IMR-90 (cell line): ENCODE results near the gene GTPBP10. TPM values are rescaled to one million over a fixed set of nuclear protein-coding genes. Genes with fewer than 3 reads are reported as not detected.

Source experiments
- ATAC-seq: fragments of 200-7000 bp; cut with Tn5 transposase; 2 replicates; pipeline ENCODE4 v1.9.1; 2020; ENCODE audit warnings: low read depth, mild to moderate bottlenecking, moderate library complexity
- BruUV-seq: library from RNA; stranded (reverse); fragments of 400-500 nt; replicated peaks from 2 replicates; lab custom pipeline; 2021; lab: Mats Ljungman, UMichigan
- CTCF ChIA-PET: fragments of 300-600 bp; formaldehyde crosslinking; extraction: SDS; loops from one replicate; lab custom pipeline; 2021; ENCODE audit warnings: antibody characterized with exemption; lab: Yijun Ruan, JAX
- POLR2A ChIA-PET: fragments of 300-600 bp; sonication (Branson Sonifier 250); formaldehyde crosslinking; loops from one replicate; lab custom pipeline; 2022; ENCODE audit warnings: antibody characterized with exemption; ENCODE audit not compliant: unreplicated experiment; lab: Charles Lee
- DNase-seq: peaks from one replicate; pipeline ENCODE4 v3.0.0; 2013
- H2AFZ ChIP-seq: replicated peaks from 2 replicates; pipeline ENCODE3; 2013; ENCODE audit warnings: low read length, mild to moderate bottlenecking; ENCODE audit not compliant: poor library complexity
- H2AK5ac ChIP-seq: 2 replicates; pipeline ENCODE4 v1.6.1; 2013; ENCODE audit warnings: low read depth, low read length, inconsistent platforms
- H2AK9ac ChIP-seq: replicated peaks from 2 replicates; pipeline ENCODE3; 2013; ENCODE audit warnings: mild to moderate bottlenecking, low read depth, low read length, moderate library complexity; ENCODE audit not compliant: poor library complexity
- H2BK120ac ChIP-seq: 2 replicates; pipeline ENCODE4 v1.6.1; 2013; ENCODE audit warnings: low read depth, low read length, inconsistent platforms
- H2BK15ac ChIP-seq: 3 replicates; pipeline ENCODE4 v1.6.1; 2013; ENCODE audit warnings: low read depth, low read length, inconsistent platforms
- H2BK20ac ChIP-seq: 2 replicates; pipeline ENCODE4 v1.6.1; 2013; ENCODE audit warnings: low read depth, mild to moderate bottlenecking, inconsistent platforms, low read length, moderate library complexity
- H2BK5ac ChIP-seq: 2 replicates; pipeline ENCODE4 v1.6.1; 2013; ENCODE audit warnings: mild to moderate bottlenecking, low read depth, low read length, inconsistent platforms; ENCODE audit not compliant: poor library complexity, severe bottlenecking
- H3K14ac ChIP-seq: replicated peaks from 2 replicates; pipeline ENCODE4 v1.6.1; 2013; ENCODE audit warnings: low read depth, low read length, inconsistent platforms
- H3K18ac ChIP-seq: 2 replicates; pipeline ENCODE4 v1.6.1; 2013; ENCODE audit warnings: low read depth, low read length, control low read depth
- H3K23ac ChIP-seq: 2 replicates; pipeline ENCODE4 v1.6.1; 2013; ENCODE audit warnings: low read depth, low read length, inconsistent platforms
- H3K27ac ChIP-seq: 2 replicates; pipeline ENCODE4 v1.5.1; 2013; ENCODE audit warnings: mild to moderate bottlenecking, control low read depth, low read length; ENCODE audit not compliant: insufficient read depth
- H3K27me3 ChIP-seq: 2 replicates; pipeline ENCODE4 v1.6.1; 2013; ENCODE audit warnings: low read length; ENCODE audit not compliant: control insufficient read depth, insufficient read depth
- H3K36me3 ChIP-seq: 2 replicates; pipeline ENCODE4 v1.6.1; 2013; ENCODE audit warnings: low read length, mixed read lengths; ENCODE audit not compliant: control insufficient read depth, insufficient read depth
- H3K4ac ChIP-seq: 2 replicates; pipeline ENCODE4 v1.6.1; 2013; ENCODE audit warnings: low read depth, low read length, inconsistent platforms
- H3K4me1 ChIP-seq: 2 replicates; pipeline ENCODE4 v1.6.1; 2013; ENCODE audit warnings: low read length, mixed read lengths; ENCODE audit not compliant: control insufficient read depth, insufficient read depth
- H3K4me2 ChIP-seq: 2 replicates; pipeline ENCODE4 v1.6.1; 2013; ENCODE audit warnings: low read depth, mild to moderate bottlenecking, control low read depth, low read length, moderate library complexity
- H3K4me3 ChIP-seq: 2 replicates; pipeline ENCODE4 v1.5.1; 2013; ENCODE audit warnings: low read depth, mild to moderate bottlenecking, control low read depth, low read length, moderate library complexity; ENCODE audit not compliant: insufficient read depth
- H3K56ac ChIP-seq: 2 replicates; pipeline ENCODE4 v1.6.1; 2013; ENCODE audit warnings: low read length, inconsistent platforms; ENCODE audit not compliant: insufficient read depth; ENCODE audit errors: extremely low read depth
- H3K79me1 ChIP-seq, 2 experiments: 2 replicates each; pipeline ENCODE4 v1.6.1; 2013; ENCODE audit warnings: low read length in 2 of 2, inconsistent platforms in 1 of 2, low read depth in 1 of 2
- H3K9ac ChIP-seq: 2 replicates; pipeline ENCODE4 v1.6.1; 2013; ENCODE audit warnings: low read depth, low read length, control low read depth
- H3K9me1 ChIP-seq: 2 replicates; pipeline ENCODE4 v1.6.1; 2013; ENCODE audit warnings: low read length, inconsistent platforms; ENCODE audit not compliant: insufficient read depth
- H3K9me3 ChIP-seq: 2 replicates; pipeline ENCODE4 v1.6.1; 2013; ENCODE audit warnings: low read length; ENCODE audit not compliant: control insufficient read depth, insufficient read depth
- H4K20me1 ChIP-seq: 2 replicates; pipeline ENCODE4 v1.6.1; 2013; ENCODE audit warnings: low read length, inconsistent platforms; ENCODE audit not compliant: insufficient read depth
- H4K5ac ChIP-seq: 2 replicates; pipeline ENCODE4 v1.6.1; 2013; ENCODE audit warnings: mild to moderate bottlenecking, low read depth, low read length, control low read depth
- H4K8ac ChIP-seq, 2 experiments: 2 replicates each; pipeline ENCODE4 v1.6.1; 2013; ENCODE audit warnings: low read depth in 2 of 2, low read length in 2 of 2, control low read depth in 1 of 2, inconsistent platforms in 1 of 2
- H4K91ac ChIP-seq: 2 replicates; pipeline ENCODE4 v1.6.1; 2013; ENCODE audit warnings: low read depth, low read length, inconsistent platforms; ENCODE audit not compliant: insufficient read depth
- CTCF ChIP-seq: conservative IDR thresholded peaks from 2 replicates; pipeline ENCODE4 v1.5.1; 2012; ENCODE audit warnings: mild to moderate bottlenecking, low read depth, low read length, improper control_type of control experiment
- FOS ChIP-seq: fragments of 150-350 bp; IDR thresholded peaks from 2 replicates; pipeline ENCODE4 v1.6.1; 2016; ENCODE audit warnings: low read depth, low read length
- POLR2A ChIP-seq: IDR thresholded peaks from 2 replicates; pipeline ENCODE4 v1.6.1; 2012; ENCODE audit warnings: mild to moderate bottlenecking, low read depth, low read length
- RFX5 ChIP-seq: IDR thresholded peaks from 2 replicates; pipeline ENCODE4 v1.8.0; 2012; ENCODE audit warnings: low read depth, mild to moderate bottlenecking, low read length, moderate library complexity
- SMC3 ChIP-seq: fragments of 150-350 bp; IDR thresholded peaks from 2 replicates; pipeline ENCODE4 v1.6.1; 2016; ENCODE audit warnings: low read depth, mild to moderate bottlenecking, antibody characterized with exemption, low read length, moderate library complexity
- WGBS, 2 experiments: methylation state at CpG; one replicate each; pipeline versions ENCODE4 v1.1.5 to v1.1.7; 2013; ENCODE audit warnings: missing lambda C conversion rate in 2 of 2; ENCODE audit not compliant: insufficient read length in 1 of 2; ENCODE audit errors: extremely low coverage in 2 of 2; 5-methylcytosine and 5-hydroxymethylcytosine counted together
- dilution Hi-C: fragments of 300-500 bp; cut with HindIII; formaldehyde crosslinking; loops from one replicate; pipeline ENCODE4 v1.14.3; 2018; ENCODE audit warnings: low sequenced_read_pairs; ENCODE audit not compliant: unreplicated experiment
- in situ Hi-C: fragments of 300-500 bp; cut with MboI; formaldehyde crosslinking; loops from 3 replicates; pipeline ENCODE4 v1.14.3; 2019; ENCODE audit warnings: low sequenced_read_pairs, inconsistent platforms, mixed read lengths
- intact Hi-C: fragments of 100-400 bp; cut with micrococcal nuclease; formaldehyde crosslinking; loops from 2 replicates; pipeline ENCODE4 v1.10.0; 2022
- polyA plus RNA-seq, 3 experiments: library from polyadenylated mRNA; depleted of rRNA; stranded (reverse); fragments of >200 nt; gene quantifications; 2 replicates each; pipeline ENCODE4 v1.2.3, GENCODE V29; 2012; ENCODE audit warnings: low replicate concordance in 1 of 3
- total RNA-seq: library from RNA; depleted of rRNA; stranded (reverse); fragments of >200 nt; gene quantifications from 2 replicates; pipeline ENCODE4 v1.2.3, GENCODE V29; 2012

Gene GTPBP10
- total and polyA plus RNA-seq, 2 of the 4 experiments (the other 2 are of a cell fraction), result 11.5 to 12.8 TPM

- ChIA-PET CTCF (no interaction called here), POLR2A (no interaction called here)
- intact Hi-C loops, result no loop called here
- ATAC-seq (no peak), DNase-seq (no peak)
- no peak overlapping the region for H3K4me3 ChIP-seq
- no peak overlapping the region for H2AK5ac ChIP-seq
- in situ Hi-C loops, result no loop called here
- no peak overlapping the region for H2AK9ac ChIP-seq
- no peaks in the 10 kb centered on the region for H3K27me3 ChIP-seq
- no peak overlapping the region for H2BK20ac ChIP-seq
- H4K91ac ChIP-seq, result no peak overlapping the region
- WGBS, 2 experiments, result no CpG with 5 or more reads among the region's 1 CpG
- no peak overlapping the region for H3K14ac ChIP-seq
- H3K4me2 ChIP-seq, result no peak overlapping the region
- no peak overlapping the region for H3K4ac ChIP-seq
- no peak overlapping the region for H3K56ac ChIP-seq
- H3K9ac ChIP-seq, result no peak overlapping the region
- H2BK15ac ChIP-seq, result no peak overlapping the region
- peaks cover 22 to 30% of the 10 kb centered on the region in 2 experiments; a peak in 3 of 4 replicates for H3K79me1 ChIP-seq
- no peak overlapping the region for H4K8ac ChIP-seq
- no peak overlapping the region for H4K5ac ChIP-seq
- BruUV-seq, result no TSS peak
- H4K20me1 ChIP-seq, result peaks cover 6% of the 10 kb centered on the region; the same call in 1 of the 2 replicates
- no peak overlapping the region for H2BK5ac ChIP-seq
- H3K9me3 ChIP-seq, result no peaks in the 10 kb centered on the region
- peaks cover 20% of the 10 kb centered on the region for H3K36me3 ChIP-seq
- no peak overlapping the region for H3K23ac ChIP-seq
- dilution Hi-C loops, result no loop called here
- H3K27ac ChIP-seq, result no peak overlapping the region
- no peaks in the 10 kb centered on the region for H3K4me1 ChIP-seq
- H2AFZ ChIP-seq, result no peak overlapping the region
- no peak for TF ChIP-seq POLR2A
- no peak for TF ChIP-seq RFX5
- no peak for TF ChIP-seq FOS
- TF ChIP-seq SMC3, result no peak
- no peak for TF ChIP-seq CTCF
- H3K18ac ChIP-seq, result no peak overlapping the region
- H3K9me1 ChIP-seq, result peaks cover 2% of the 10 kb centered on the region; the same call in 1 of the 2 replicates
- no peak overlapping the region for H2BK120ac ChIP-seq
Observed at GRCh38 chr7:90407484-90407821, 60.9 kb downstream of the GTPBP10 start.
